ENCODE results near the gene ATP1A1. TPM values are rescaled to one million over a fixed set of nuclear protein-coding genes. Genes with fewer than 3 reads are reported as not detected.
A peak's percentile ranks its signal among the peaks of the same experiment; 100 is the strongest.

The ATP1A1 gene
- total and polyA plus RNA-seq, 2 donors (not counting 1 experiment from before 2014, with no cell fraction given): 141 to 230 TPM

DNA sequence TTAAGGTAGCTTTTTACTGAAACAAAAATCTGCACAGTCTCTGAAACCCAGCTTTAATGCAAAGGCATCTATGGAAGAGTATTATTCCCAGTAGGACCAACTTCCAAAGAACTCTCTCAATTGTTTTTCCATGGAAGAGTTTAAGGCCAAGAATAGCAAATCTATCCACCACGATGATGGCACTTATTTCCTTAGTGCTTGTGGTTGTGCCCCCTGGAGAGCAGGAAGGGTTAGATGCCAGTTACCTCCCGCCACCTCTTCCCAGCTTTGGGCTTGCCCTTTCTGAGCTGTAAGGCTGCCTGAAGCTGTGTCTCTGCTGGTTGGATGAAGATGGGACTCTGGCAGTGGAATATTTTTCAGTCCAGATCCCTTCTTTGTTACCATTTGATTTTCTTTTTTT lies 4.8 kb upstream of the ATP1A1 start:
- Histone ChIP-seq H3K79me2 (ENCODE audit: control insufficient read depth, insufficient read depth, low read length) (no peaks in the 10 kb centered on the region), H3K4me3 (replicated peaks in 1 of 4; ENCODE audit: control extremely low read depth in 1 of 4, insufficient read depth in 1 of 4, low read depth in 3 of 4, low read length in 4 of 4) (no peak overlapping the region), H3K27ac (ENCODE audit: insufficient read depth, low read length) (no peak overlapping the region), H3K36me3 (ENCODE audit: control insufficient read depth, insufficient read depth, low read length) (no peaks in the 10 kb centered on the region), H3K9me3 (ENCODE audit: control insufficient read depth, insufficient read depth, low read depth, low read length) (no peaks in the 10 kb centered on the region), H3K27me3 (ENCODE audit: control insufficient read depth, insufficient read depth, low read length) (peaks cover 20% of the 10 kb centered on the region), H4K20me1 (ENCODE audit: control insufficient read depth, extremely low read depth, insufficient read depth, low read length) (no peaks in the 10 kb centered on the region), H3K4me2 (ENCODE audit: extremely low read depth, insufficient read depth, low read length) (no peak overlapping the region), H3K4me1 (ENCODE audit: control insufficient read depth, extremely low read depth, insufficient read depth, low read length) (no peaks in the 10 kb centered on the region), H2AFZ (ENCODE audit: low read length) (no peak overlapping the region), H3K9ac (ENCODE audit: insufficient read depth, low read length) (no peak overlapping the region)
- TF ChIP-seq, protein P1, sequence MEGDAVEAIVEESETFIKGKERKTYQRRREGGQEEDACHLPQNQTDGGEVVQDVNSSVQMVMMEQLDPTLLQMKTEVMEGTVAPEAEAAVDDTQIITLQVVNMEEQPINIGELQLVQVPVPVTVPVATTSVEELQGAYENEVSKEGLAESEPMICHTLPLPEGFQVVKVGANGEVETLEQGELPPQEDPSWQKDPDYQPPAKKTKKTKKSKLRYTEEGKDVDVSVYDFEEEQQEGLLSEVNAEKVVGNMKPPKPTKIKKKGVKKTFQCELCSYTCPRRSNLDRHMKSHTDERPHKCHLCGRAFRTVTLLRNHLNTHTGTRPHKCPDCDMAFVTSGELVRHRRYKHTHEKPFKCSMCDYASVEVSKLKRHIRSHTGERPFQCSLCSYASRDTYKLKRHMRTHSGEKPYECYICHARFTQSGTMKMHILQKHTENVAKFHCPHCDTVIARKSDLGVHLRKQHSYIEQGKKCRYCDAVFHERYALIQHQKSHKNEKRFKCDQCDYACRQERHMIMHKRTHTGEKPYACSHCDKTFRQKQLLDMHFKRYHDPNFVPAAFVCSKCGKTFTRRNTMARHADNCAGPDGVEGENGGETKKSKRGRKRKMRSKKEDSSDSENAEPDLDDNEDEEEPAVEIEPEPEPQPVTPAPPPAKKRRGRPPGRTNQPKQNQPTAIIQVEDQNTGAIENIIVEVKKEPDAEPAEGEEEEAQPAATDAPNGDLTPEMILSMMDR (conservative IDR thresholded peaks at IDR 0.05 in 1 of 2, IDR thresholded peaks at IDR 0.05 in 1 of 2; ENCODE audit: low read depth in 1 of 2, low read length in 2 of 2): no peak
- TF ChIP-seq EZH2 (IDR thresholded peaks at IDR 0.05; ENCODE audit: low read length, missing control alignments): no peak
- DNase-seq (ENCODE audit: low read depth in 2 of 2): no peak

DNA sequence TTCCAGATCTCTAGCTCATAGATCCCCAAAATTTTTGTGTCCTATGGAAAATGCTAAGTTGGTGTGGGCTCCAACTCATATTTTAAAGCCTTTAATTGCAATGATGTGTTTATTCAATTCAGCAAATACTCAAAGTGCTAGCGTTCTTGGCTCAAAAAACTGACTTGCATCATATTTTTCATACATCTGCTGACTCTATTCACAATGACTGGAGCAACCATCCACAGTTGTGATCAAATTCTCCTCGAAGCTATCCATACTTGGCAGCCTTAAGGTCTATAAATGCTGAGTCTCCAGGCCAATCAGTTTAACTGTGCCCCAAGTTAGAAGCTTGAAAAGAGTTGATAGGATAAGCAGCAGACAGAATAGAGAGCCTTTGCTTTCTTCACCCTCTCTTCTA lies 2.9 kb upstream of the ATP1A1 start:
- TF ChIP-seq, protein P1 (conservative IDR thresholded peaks at IDR 0.05 in 1 of 2, IDR thresholded peaks at IDR 0.05 in 1 of 2; ENCODE audit: low read depth in 1 of 2, low read length in 2 of 2): no peak
- peak; percentile 40 for TF ChIP-seq EZH2 (IDR thresholded peaks at IDR 0.05; ENCODE audit: low read length, missing control alignments)
- Histone ChIP-seq H3K27ac (ENCODE audit: insufficient read depth, low read length) (no peak overlapping the region), H3K9me3 (ENCODE audit: control insufficient read depth, insufficient read depth, low read depth, low read length) (no peaks in the 10 kb centered on the region), H3K4me3 (replicated peaks in 1 of 4; ENCODE audit: control extremely low read depth in 1 of 4, insufficient read depth in 1 of 4, low read depth in 3 of 4, low read length in 4 of 4) (no peak overlapping the region), H3K27me3 (ENCODE audit: control insufficient read depth, insufficient read depth, low read length) (peaks cover 14% of the 10 kb centered on the region), H4K20me1 (ENCODE audit: control insufficient read depth, extremely low read depth, insufficient read depth, low read length) (no peaks in the 10 kb centered on the region), H2AFZ (ENCODE audit: low read length) (no peak overlapping the region), H3K9ac (ENCODE audit: insufficient read depth, low read length) (no peak overlapping the region), H3K36me3 (ENCODE audit: control insufficient read depth, insufficient read depth, low read length) (no peaks in the 10 kb centered on the region), H3K79me2 (ENCODE audit: control insufficient read depth, insufficient read depth, low read length) (peaks cover 12% of the 10 kb centered on the region), H3K4me1 (ENCODE audit: control insufficient read depth, extremely low read depth, insufficient read depth, low read length) (peaks cover 2% of the 10 kb centered on the region), H3K4me2 (ENCODE audit: extremely low read depth, insufficient read depth, low read length) (no peak overlapping the region)
- DNase-seq (ENCODE audit: low read depth in 2 of 2): peak in 1 of 2 donors; percentile 25

DNA sequence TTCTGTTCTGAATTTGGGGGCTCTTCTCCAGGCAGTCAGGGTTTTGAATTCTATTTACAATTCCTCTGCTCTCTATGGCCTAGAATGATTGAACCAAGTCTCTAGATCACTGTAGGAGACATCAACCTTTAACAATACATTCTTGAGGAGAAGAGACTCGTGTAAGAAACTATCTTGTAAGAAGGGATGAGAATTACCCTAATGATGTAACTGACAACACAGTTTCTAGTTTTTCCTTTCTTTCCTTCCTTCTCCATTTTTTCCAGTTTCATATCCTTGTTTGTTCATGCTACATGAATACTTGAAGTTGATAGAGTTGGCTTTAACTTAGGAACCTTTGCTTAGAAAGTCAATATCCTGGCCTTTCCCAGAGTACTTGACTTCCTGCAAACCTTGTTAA lies 1.3 kb upstream of the ATP1A1 start:
- H3K9me3 ChIP-seq (ENCODE audit: control insufficient read depth, insufficient read depth, low read depth, low read length): no peaks in the 10 kb centered on the region
- peaks cover 11% of the 10 kb centered on the region for H3K27me3 ChIP-seq (ENCODE audit: control insufficient read depth, insufficient read depth, low read length)
- no peak overlapping the region for H3K4me2 ChIP-seq (ENCODE audit: extremely low read depth, insufficient read depth, low read length)
- H3K27ac ChIP-seq (ENCODE audit: insufficient read depth, low read length): no peak overlapping the region
- H3K4me1 ChIP-seq (ENCODE audit: control insufficient read depth, extremely low read depth, insufficient read depth, low read length): peaks cover 15% of the 10 kb centered on the region
- H2AFZ ChIP-seq (ENCODE audit: low read length): no peak overlapping the region
- no peak overlapping the region for H3K4me3 ChIP-seq (replicated peaks in 1 of 4; ENCODE audit: control extremely low read depth in 1 of 4, insufficient read depth in 1 of 4, low read depth in 3 of 4, low read length in 4 of 4)
- H3K79me2 ChIP-seq (ENCODE audit: control insufficient read depth, insufficient read depth, low read length): peaks cover 26% of the 10 kb centered on the region
- H3K36me3 ChIP-seq (ENCODE audit: control insufficient read depth, insufficient read depth, low read length): no peaks in the 10 kb centered on the region
- no peaks in the 10 kb centered on the region for H4K20me1 ChIP-seq (ENCODE audit: control insufficient read depth, extremely low read depth, insufficient read depth, low read length)
- H3K9ac ChIP-seq (ENCODE audit: insufficient read depth, low read length): no peak overlapping the region
- TF ChIP-seq, protein P1 (conservative IDR thresholded peaks at IDR 0.05 in 1 of 2, IDR thresholded peaks at IDR 0.05 in 1 of 2; ENCODE audit: low read depth in 1 of 2, low read length in 2 of 2): no peak
- no peak for TF ChIP-seq EZH2 (IDR thresholded peaks at IDR 0.05; ENCODE audit: low read length, missing control alignments)
- no peak for DNase-seq (ENCODE audit: low read depth in 2 of 2)
